Prostate gland (tissue), 2 donors: ENCODE data around the gene RNF41.

ENCODE experiments used
- CTCF ChIP-seq, 4 experiments: fragments of 200-600 bp in 2 of 4; fragments of 450-650 bp in 2 of 4; sonication (generic) in 2 of 4; IDR thresholded peaks; 1 replicate in 3 of 4; 2 replicates in 1 of 4; pipeline ENCODE4 v1.5.1; 2016 to 2019; ENCODE audit warnings: antibody characterized with exemption in 4 of 4, mild to moderate bottlenecking in 2 of 4, moderate library complexity in 2 of 4
- POLR2A ChIP-seq: fragments of 450-650 bp; IDR thresholded peaks from one replicate; pipeline ENCODE4 v1.6.1; 2016; ENCODE audit warnings: antibody characterized with exemption, mild to moderate bottlenecking

GRCh38 chr12:56169229-56169759, 52.4 kb downstream of the RNF41 start:
- TF ChIP-seq CTCF (IDR thresholded peaks at IDR 0.05) (no peak), POLR2A (no peak)
